Nephron (organoid): ENCODE data around the gene CSRP1.

ENCODE experiments used
- H3K27ac Mint-ChIP-seq, 3 experiments: 2 replicates each; pipeline ENCODE4 v1.8.0; 2020; ENCODE audit warnings: mixed read lengths in 3 of 3, mild to moderate bottlenecking in 2 of 3, moderate library complexity in 1 of 3
- H3K27me3 Mint-ChIP-seq: 2 replicates; pipeline ENCODE4 v1.8.0; 2021; ENCODE audit warnings: low read depth, mild to moderate bottlenecking, moderate library complexity, mixed read lengths
- H3K36me3 Mint-ChIP-seq: 2 replicates; pipeline ENCODE4 v1.8.0; 2020; ENCODE audit warnings: low read depth, mixed read lengths
- H3K4me1 Mint-ChIP-seq: 2 replicates; pipeline ENCODE4 v1.8.0; 2020; ENCODE audit warnings: mixed read lengths
- H3K4me3 Mint-ChIP-seq, 3 experiments: 2 replicates each; pipeline ENCODE4 v1.8.0; 2020; ENCODE audit warnings: mild to moderate bottlenecking in 3 of 3, mixed read lengths in 3 of 3, moderate library complexity in 2 of 3
- H3K9me3 Mint-ChIP-seq: 2 replicates; pipeline ENCODE4 v1.8.0; 2020; ENCODE audit warnings: mixed read lengths
- CTCF ChIP-seq, 3 experiments: fragments of 200-600 bp; sonication (generic); IDR thresholded peaks; one replicate each; pipeline ENCODE4 v1.5.0; 2021; ENCODE audit warnings: antibody characterized with exemption in 3 of 3; ENCODE audit not compliant: unreplicated experiment in 3 of 3

The CSRP1 gene

DNA sequence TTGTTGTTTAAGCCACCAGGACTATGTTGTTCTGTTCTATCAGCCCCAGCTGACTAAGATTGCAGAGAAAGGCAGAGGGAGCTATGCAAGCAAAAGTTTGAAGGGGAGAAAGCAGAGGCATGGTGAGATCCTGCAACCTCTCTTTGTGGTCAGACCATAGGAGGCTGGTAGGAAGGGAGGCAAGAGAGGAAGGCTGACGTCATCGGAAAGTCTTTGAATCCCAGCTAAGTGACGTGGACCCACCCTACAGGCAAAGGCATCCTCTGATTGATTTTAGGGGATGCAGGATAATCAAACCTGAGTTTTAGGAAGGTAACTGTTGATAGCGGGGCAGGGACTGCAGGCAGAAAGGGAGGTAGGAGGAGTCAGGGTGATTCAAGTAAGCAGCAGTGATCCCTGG, 62.1 kb downstream of the CSRP1 start:
- Mint-ChIP-seq H3K4me1 (peaks cover 31% of the 10 kb centered on the region), H3K4me3 (no peak overlapping the region), H3K9me3 (peaks cover 13% of the 10 kb centered on the region), H3K36me3 (no peaks in the 10 kb centered on the region), H3K27me3 (peaks cover 5% of the 10 kb centered on the region), H3K27ac (peak overlapping the region in 1 of 3 experiments; percentile 21)
- no peak for TF ChIP-seq CTCF (IDR thresholded peaks at IDR 0.05; ENCODE audit: unreplicated experiment in 3 of 3)

- peaks cover 21% of the 10 kb centered on the region for H3K4me1 Mint-ChIP-seq
- peak overlapping the region in 1 of 3 experiments; percentile 33 for H3K27ac Mint-ChIP-seq
- H3K27me3 Mint-ChIP-seq, result peaks cover 4% of the 10 kb centered on the region
- TF ChIP-seq CTCF (IDR thresholded peaks at IDR 0.05; ENCODE audit: unreplicated experiment in 3 of 3), result no peak
- H3K9me3 Mint-ChIP-seq, result peaks cover 16% of the 10 kb centered on the region
- H3K36me3 Mint-ChIP-seq, result no peaks in the 10 kb centered on the region
- no peak overlapping the region for H3K4me3 Mint-ChIP-seq
These were observed 63.2 kb downstream of the CSRP1 start for GRCh38 chr1:201443747-201444146.

GRCh38 chr1:201436969-201437368, 70.0 kb downstream of the CSRP1 start:
- H3K27ac Mint-ChIP-seq, result peak overlapping the region in 2 of 3 experiments; percentile 26 to 27
- H3K4me1 Mint-ChIP-seq, result peaks cover 23% of the 10 kb centered on the region
- peaks cover 16% of the 10 kb centered on the region for H3K9me3 Mint-ChIP-seq
- no peaks in the 10 kb centered on the region for H3K36me3 Mint-ChIP-seq
- H3K4me3 Mint-ChIP-seq, result no peak overlapping the region
- peaks cover 8% of the 10 kb centered on the region for H3K27me3 Mint-ChIP-seq
- TF ChIP-seq CTCF (IDR thresholded peaks at IDR 0.05; ENCODE audit: unreplicated experiment in 3 of 3), result no peak

DNA sequence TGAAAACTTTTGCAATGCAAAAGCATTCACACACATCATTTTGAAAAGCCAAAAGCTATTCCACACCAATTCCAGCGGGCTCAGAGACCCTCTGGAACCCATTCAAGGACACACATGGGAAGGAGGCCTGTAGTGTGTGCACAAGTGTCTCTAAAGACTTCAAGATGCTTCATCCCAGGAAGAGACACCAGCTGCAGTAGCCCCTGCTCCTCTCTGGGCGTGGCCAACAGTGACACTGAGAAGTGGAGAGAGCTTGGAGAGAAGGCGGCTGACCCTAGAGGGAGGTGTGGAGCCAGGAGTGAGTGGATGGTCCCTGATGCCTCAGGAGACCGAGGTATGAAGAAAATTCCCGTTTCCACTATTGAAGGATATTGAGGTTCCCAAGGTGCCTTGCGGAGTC, 70.5 kb downstream of the CSRP1 start:
- H3K4me1 Mint-ChIP-seq, result peaks cover 25% of the 10 kb centered on the region
- H3K9me3 Mint-ChIP-seq, result peaks cover 12% of the 10 kb centered on the region
- H3K27me3 Mint-ChIP-seq, result peaks cover 8% of the 10 kb centered on the region
- H3K27ac Mint-ChIP-seq, result peak overlapping the region in 1 of 3 experiments; percentile 65
- peak in 1 of 3 experiments; percentile 23 for TF ChIP-seq CTCF (IDR thresholded peaks at IDR 0.05; ENCODE audit: unreplicated experiment in 3 of 3)
- H3K36me3 Mint-ChIP-seq, result no peaks in the 10 kb centered on the region
- no peak overlapping the region for H3K4me3 Mint-ChIP-seq

DNA sequence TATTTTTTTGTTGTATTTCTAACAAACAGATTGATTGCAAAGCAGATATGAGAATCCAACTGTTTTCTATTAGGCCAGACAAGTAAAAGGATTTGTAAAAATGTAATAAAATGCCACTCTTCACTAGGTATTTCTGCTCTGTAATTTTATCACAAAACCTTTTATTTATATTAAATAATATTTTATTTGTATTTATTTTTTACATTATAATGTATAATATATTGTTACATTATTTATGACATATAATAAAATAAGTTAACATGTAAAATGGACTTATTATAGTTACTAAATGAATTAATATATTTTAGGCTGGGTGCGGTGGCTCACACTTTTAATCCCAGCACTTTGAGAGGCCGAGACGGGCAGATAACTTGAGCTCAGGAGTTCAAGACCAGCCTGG, 72.7 kb downstream of the CSRP1 start:
- Mint-ChIP-seq H3K27ac (no peak overlapping the region), H3K4me3 (no peak overlapping the region), H3K4me1 (peaks cover 41% of the 10 kb centered on the region), H3K9me3 (no peaks in the 10 kb centered on the region), H3K27me3 (peaks cover 10% of the 10 kb centered on the region), H3K36me3 (no peaks in the 10 kb centered on the region)
- no peak for TF ChIP-seq CTCF (IDR thresholded peaks at IDR 0.05; ENCODE audit: unreplicated experiment in 3 of 3)

DNA sequence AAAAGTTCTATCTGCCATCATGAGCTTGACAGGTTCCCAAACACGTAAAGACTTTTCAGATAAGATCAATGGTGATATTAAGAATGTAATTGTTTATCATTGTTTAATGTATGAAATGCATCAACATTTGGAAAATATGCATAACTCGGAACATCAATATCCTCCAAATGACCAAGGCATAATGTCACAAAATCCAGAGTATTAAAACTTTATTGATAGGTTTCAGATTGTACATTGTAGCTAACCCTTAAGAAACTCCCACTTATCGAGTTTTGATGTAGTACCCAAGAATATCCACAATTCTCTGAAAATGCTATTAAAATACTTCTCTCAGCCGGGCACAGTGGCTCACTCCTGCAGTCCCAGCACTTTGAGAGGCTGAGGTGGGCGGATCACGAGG, 73.3 kb downstream of the CSRP1 start:
- Mint-ChIP-seq H3K36me3 (no peaks in the 10 kb centered on the region), H3K4me3 (no peak overlapping the region), H3K27ac (no peak overlapping the region), H3K9me3 (no peaks in the 10 kb centered on the region), H3K27me3 (peaks cover 10% of the 10 kb centered on the region), H3K4me1 (peaks cover 46% of the 10 kb centered on the region)
- TF ChIP-seq CTCF (IDR thresholded peaks at IDR 0.05; ENCODE audit: unreplicated experiment in 3 of 3), result no peak
